K562 (cell line): Measurements from ENCODE around the gene MCCD1. TPM values are rescaled to one million over a fixed set of nuclear protein-coding genes. Genes with fewer than 3 reads are reported as not detected.

Source experiments
- E2F6 ChIP-seq, 2 experiments: IDR thresholded peaks; 2 replicates each; pipeline ENCODE4 v1.6.1; 2011; ENCODE audit warnings: borderline replicate concordance in 1 of 2, control low read depth in 1 of 2, low read depth in 1 of 2, low read length in 1 of 2, mild to moderate bottlenecking in 1 of 2, mixed read lengths in 1 of 2, moderate library complexity in 1 of 2; ENCODE audit not compliant: insufficient read depth in 1 of 2, insufficient read length in 1 of 2, poor library complexity in 1 of 2, severe bottlenecking in 1 of 2; ENCODE audit errors: extremely low read depth in 1 of 2
- JUN ChIP-seq, 2 experiments: sonication (generic) in 1 of 2; formaldehyde crosslinking in 1 of 2; IDR thresholded peaks; 2 replicates each; pipeline versions ENCODE4 v1.6.1 to v1.8.0; 2012 to 2022; ENCODE audit warnings: borderline replicate concordance in 2 of 2, mild to moderate bottlenecking in 2 of 2, improper control_type of control experiment in 1 of 2, low read depth in 1 of 2, low read length in 1 of 2, missing genetic modification reagents in 1 of 2
- SREBF2 ChIP-seq: sonication (generic); formaldehyde crosslinking; IDR thresholded peaks from 2 replicates; pipeline ENCODE4 v1.4.0; 2020; ENCODE audit warnings: mild to moderate bottlenecking, missing genetic modification reagents
- TOE1 ChIP-seq, 2 experiments: fragments of 450-650 bp in 1 of 2; sonication (generic) in 1 of 2; formaldehyde crosslinking in 1 of 2; IDR thresholded peaks; 2 replicates each; pipeline versions ENCODE4 v1.7.1 to v1.8.0; 2016 to 2022; ENCODE audit warnings: borderline replicate concordance in 2 of 2, mild to moderate bottlenecking in 2 of 2, antibody characterized with exemption in 1 of 2, inconsistent platforms in 1 of 2, low read depth in 1 of 2, missing genetic modification reagents in 1 of 2, moderate library complexity in 1 of 2
- ZBTB9 ChIP-seq: fragments of 450-650 bp; formaldehyde crosslinking; IDR thresholded peaks from 2 replicates; pipeline ENCODE4 v1.4.0; 2020; ENCODE audit warnings: mild to moderate bottlenecking, moderate library complexity
- ZKSCAN8 ChIP-seq: fragments of 200-800 bp; sonication (Bioruptor generic); IDR thresholded peaks from 2 replicates; pipeline ENCODE4 v1.6.1; 2016; ENCODE audit warnings: missing genetic modification characterization, missing compliant biosample characterization
- ZNF143 ChIP-seq: sonication (generic); formaldehyde crosslinking; IDR thresholded peaks from 2 replicates; pipeline ENCODE4 v1.9.0; 2022; ENCODE audit warnings: mild to moderate bottlenecking, missing genetic modification reagents
- ZNF41 ChIP-seq: fragments of 250-450 bp; sonication (Bioruptor Pico); conservative IDR thresholded peaks from 2 replicates; pipeline ENCODE4 v1.4.0; 2020; ENCODE audit warnings: mild to moderate bottlenecking
- polyA plus RNA-seq, 8 experiments: library from polyadenylated mRNA; depleted of rRNA in 4 of 8; stranded (reverse) in 5 of 8; unstranded in 3 of 8; fragments of >200 nt; fragmentation: Nextera tagmentation in 2 of 8; fragmentation: Illumina TruSeq in 1 of 8; extraction: Ambion mirVana in 2 of 8; extraction: Trizol in 1 of 8; gene quantifications; 2 replicates each; pipeline versions ENCODE4 v1.2.1 to v1.2.3, GENCODE V29; 2011 to 2014; ENCODE audit warnings: inconsistent platforms in 1 of 8, missing spikeins in 1 of 8
- total RNA-seq, 7 experiments: library from RNA; depleted of rRNA in 6 of 7; stranded (reverse); fragments of >200 nt in 6 of 7; fragmentation: Illumina TruSeq in 2 of 7; extraction: Trizol in 2 of 7; gene quantifications; 2 replicates each; pipeline versions ENCODE4 v1.2.1 to v1.2.3, GENCODE V29; 2011 to 2021; ENCODE audit warnings: low replicate concordance in 1 of 7
- TF ChIP-seq, protein P1 (sequence below): fragments of 200-800 bp; sonication (Bioruptor generic); IDR thresholded peaks from 2 replicates; pipeline ENCODE4 v1.6.1; 2017; ENCODE audit warnings: missing genetic modification characterization, missing compliant biosample characterization
- TF ChIP-seq, protein P2 (sequence below), 2 experiments: fragments of 200-800 bp in 1 of 2; sonication (Bioruptor generic) in 1 of 2; sonication (generic) in 1 of 2; formaldehyde crosslinking in 1 of 2; IDR thresholded peaks in 1 of 2; conservative IDR thresholded peaks in 1 of 2; 2 replicates each; pipeline versions ENCODE4 v1.5.0 to v1.6.1; 2016 to 2020; ENCODE audit warnings: missing compliant biosample characterization in 1 of 2, missing genetic modification characterization in 1 of 2, missing genetic modification reagents in 1 of 2

MCCD1 gene
- total and polyA plus RNA-seq, 9 of the 15 experiments (the other 6 are each of a cell fraction or from before 2014, with no cell fraction given), result not detected

- TF ChIP-seq, protein P1, sequence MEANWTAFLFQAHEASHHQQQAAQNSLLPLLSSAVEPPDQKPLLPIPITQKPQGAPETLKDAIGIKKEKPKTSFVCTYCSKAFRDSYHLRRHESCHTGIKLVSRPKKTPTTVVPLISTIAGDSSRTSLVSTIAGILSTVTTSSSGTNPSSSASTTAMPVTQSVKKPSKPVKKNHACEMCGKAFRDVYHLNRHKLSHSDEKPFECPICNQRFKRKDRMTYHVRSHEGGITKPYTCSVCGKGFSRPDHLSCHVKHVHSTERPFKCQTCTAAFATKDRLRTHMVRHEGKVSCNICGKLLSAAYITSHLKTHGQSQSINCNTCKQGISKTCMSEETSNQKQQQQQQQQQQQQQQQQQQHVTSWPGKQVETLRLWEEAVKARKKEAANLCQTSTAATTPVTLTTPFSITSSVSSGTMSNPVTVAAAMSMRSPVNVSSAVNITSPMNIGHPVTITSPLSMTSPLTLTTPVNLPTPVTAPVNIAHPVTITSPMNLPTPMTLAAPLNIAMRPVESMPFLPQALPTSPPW (CRISPR knock-in tag), result peak; percentile 51; the same call in 1 of the 2 replicates
- TF ChIP-seq ZNF41 (no peak), ZNF143 (CRISPR knock-in tag) (0 out of 2 replicates have a peak, but pooled peaks have one; percentile 36), ZBTB9 (CRISPR knock-in tag) (0 out of 2 replicates have a peak, but pooled peaks have one; percentile 71), TOE1 (IDR thresholded peaks at IDR 0.05; ENCODE audit: borderline replicate concordance) (no peak), TOE1 (CRISPR knock-in tag; IDR thresholded peaks at IDR 0.05; ENCODE audit: borderline replicate concordance, low read depth) (peak; percentile 70; the same call in 1 of the 2 replicates), E2F6 (IDR thresholded peaks at IDR 0.05; ENCODE audit: borderline replicate concordance in 1 of 2, extremely low read depth in 1 of 2, insufficient read depth in 1 of 2, insufficient read length in 1 of 2, low read depth in 1 of 2, low read length in 1 of 2, poor library complexity in 1 of 2, severe bottlenecking in 1 of 2) (peak; percentile 32 to 48), JUN (IDR thresholded peaks at IDR 0.05; ENCODE audit: borderline replicate concordance, low read depth, low read length) (no peak), JUN (CRISPR knock-in tag; IDR thresholded peaks at IDR 0.05; ENCODE audit: borderline replicate concordance) (0 out of 2 replicates have a peak, but pooled peaks have one; percentile 69), SREBF2 (CRISPR knock-in tag) (no peak), ZKSCAN8 (CRISPR knock-in tag) (peak; percentile 41; the same call in 1 of the 2 replicates)
- TF ChIP-seq, protein P2, sequence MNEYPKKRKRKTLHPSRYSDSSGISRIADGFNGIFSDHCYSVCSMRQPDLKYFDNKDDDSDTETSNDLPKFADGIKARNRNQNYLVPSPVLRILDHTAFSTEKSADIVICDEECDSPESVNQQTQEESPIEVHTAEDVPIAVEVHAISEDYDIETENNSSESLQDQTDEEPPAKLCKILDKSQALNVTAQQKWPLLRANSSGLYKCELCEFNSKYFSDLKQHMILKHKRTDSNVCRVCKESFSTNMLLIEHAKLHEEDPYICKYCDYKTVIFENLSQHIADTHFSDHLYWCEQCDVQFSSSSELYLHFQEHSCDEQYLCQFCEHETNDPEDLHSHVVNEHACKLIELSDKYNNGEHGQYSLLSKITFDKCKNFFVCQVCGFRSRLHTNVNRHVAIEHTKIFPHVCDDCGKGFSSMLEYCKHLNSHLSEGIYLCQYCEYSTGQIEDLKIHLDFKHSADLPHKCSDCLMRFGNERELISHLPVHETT (CRISPR knock-in tag; conservative IDR thresholded peaks at IDR 0.05 in 1 of 2, IDR thresholded peaks at IDR 0.05 in 1 of 2), result peak in 1 of 2 experiments; percentile 49; a peak in 1 of 4 replicates
Measured at GRCh38 chr6:31547727-31548543, 19.2 kb downstream of the MCCD1 start (continued).
